Stimulated activated naive CD8-positive, alpha-beta T cell treated with anti-CD3 and anti-CD28 coated beads, Interleukin-15, Interleukin-2, amounts not matched to agents 100 ng/mL and 50 ng/mL, for 24 hours (primary cell): ENCODE data around the gene CAPN15.

ENCODE experiments used
- H3K27ac Mint-ChIP-seq: one replicate; pipeline ENCODE4 v1.8.0; 2021; ENCODE audit warnings: mild to moderate bottlenecking, mixed read lengths
- H3K27me3 Mint-ChIP-seq: one replicate; pipeline ENCODE4 v1.8.0; 2021; ENCODE audit warnings: mixed read lengths
- H3K36me3 Mint-ChIP-seq: one replicate; pipeline ENCODE4 v1.8.0; 2021; ENCODE audit warnings: low read depth, mixed read lengths
- H3K4me1 Mint-ChIP-seq: one replicate; pipeline ENCODE4 v1.8.0; 2021; ENCODE audit warnings: low read depth, mixed read lengths
- H3K4me3 Mint-ChIP-seq: one replicate; pipeline ENCODE4 v1.8.0; 2021; ENCODE audit warnings: mild to moderate bottlenecking, mixed read lengths
- H3K9me3 Mint-ChIP-seq: one replicate; pipeline ENCODE4 v1.8.0; 2021; ENCODE audit warnings: mixed read lengths

The CAPN15 gene

GRCh38 chr16:543301-544164 is 16.0 kb downstream of the CAPN15 start:
- Mint-ChIP-seq H3K4me3 (no peak overlapping the region), H3K27ac (no peak overlapping the region), H3K4me1 (no peaks in the 10 kb centered on the region), H3K9me3 (no peaks in the 10 kb centered on the region), H3K27me3 (no peaks in the 10 kb centered on the region), H3K36me3 (peaks cover 4% of the 10 kb centered on the region)

GRCh38 chr16:544517-544916 is 17.0 kb downstream of the CAPN15 start:
- no peaks in the 10 kb centered on the region for H3K9me3 Mint-ChIP-seq
- H3K4me1 Mint-ChIP-seq = no peaks in the 10 kb centered on the region
- H3K27ac Mint-ChIP-seq = no peak overlapping the region
- H3K36me3 Mint-ChIP-seq = no peaks in the 10 kb centered on the region
- no peak overlapping the region for H3K4me3 Mint-ChIP-seq
- no peaks in the 10 kb centered on the region for H3K27me3 Mint-ChIP-seq

- H3K4me1 Mint-ChIP-seq = no peaks in the 10 kb centered on the region
- no peaks in the 10 kb centered on the region for H3K36me3 Mint-ChIP-seq
- no peaks in the 10 kb centered on the region for H3K27me3 Mint-ChIP-seq
- H3K4me3 Mint-ChIP-seq = no peak overlapping the region
- H3K9me3 Mint-ChIP-seq = no peaks in the 10 kb centered on the region
- H3K27ac Mint-ChIP-seq = no peak overlapping the region
Observed at GRCh38 chr16:546909-547770, 19.6 kb downstream of the CAPN15 start.

- Mint-ChIP-seq H3K4me1 (no peaks in the 10 kb centered on the region), H3K27me3 (no peaks in the 10 kb centered on the region), H3K27ac (no peak overlapping the region), H3K9me3 (no peaks in the 10 kb centered on the region), H3K4me3 (no peak overlapping the region), H3K36me3 (no peaks in the 10 kb centered on the region)
Observed at GRCh38 chr16:548586-548985, 21.1 kb downstream of the CAPN15 start.

GRCh38 chr16:549544-550263 is 22.2 kb downstream of the CAPN15 start:
- no peaks in the 10 kb centered on the region for H3K9me3 Mint-ChIP-seq
- no peak overlapping the region for H3K4me3 Mint-ChIP-seq
- H3K27ac Mint-ChIP-seq = no peak overlapping the region
- no peaks in the 10 kb centered on the region for H3K36me3 Mint-ChIP-seq
- no peaks in the 10 kb centered on the region for H3K4me1 Mint-ChIP-seq
- no peaks in the 10 kb centered on the region for H3K27me3 Mint-ChIP-seq

- Mint-ChIP-seq H3K4me1 (no peaks in the 10 kb centered on the region), H3K36me3 (no peaks in the 10 kb centered on the region), H3K27me3 (no peaks in the 10 kb centered on the region), H3K27ac (no peak overlapping the region), H3K9me3 (no peaks in the 10 kb centered on the region), H3K4me3 (no peak overlapping the region)
Observed at GRCh38 chr16:551210-551609, 23.7 kb downstream of the CAPN15 start.

GRCh38 chr16:552171-552570 is 24.7 kb downstream of the CAPN15 start:
- H3K9me3 Mint-ChIP-seq = no peaks in the 10 kb centered on the region
- H3K36me3 Mint-ChIP-seq = no peaks in the 10 kb centered on the region
- H3K4me3 Mint-ChIP-seq = no peak overlapping the region
- H3K27me3 Mint-ChIP-seq = no peaks in the 10 kb centered on the region
- H3K4me1 Mint-ChIP-seq = no peaks in the 10 kb centered on the region
- no peak overlapping the region for H3K27ac Mint-ChIP-seq

GRCh38 chr16:553601-554296 is 26.2 kb downstream of the CAPN15 start:
- Mint-ChIP-seq H3K36me3 (no peaks in the 10 kb centered on the region), H3K27ac (no peak overlapping the region), H3K9me3 (no peaks in the 10 kb centered on the region), H3K4me3 (no peak overlapping the region), H3K4me1 (no peaks in the 10 kb centered on the region), H3K27me3 (no peaks in the 10 kb centered on the region)

- H3K4me1 Mint-ChIP-seq = no peaks in the 10 kb centered on the region
- no peak overlapping the region for H3K27ac Mint-ChIP-seq
- no peaks in the 10 kb centered on the region for H3K27me3 Mint-ChIP-seq
- no peaks in the 10 kb centered on the region for H3K9me3 Mint-ChIP-seq
- no peak overlapping the region for H3K4me3 Mint-ChIP-seq
- H3K36me3 Mint-ChIP-seq = no peaks in the 10 kb centered on the region
Observed at GRCh38 chr16:554297-554621, 26.7 kb downstream of the CAPN15 start.

GRCh38 chr16:554640-555365 is 27.3 kb downstream of the CAPN15 start:
- no peaks in the 10 kb centered on the region for H3K4me1 Mint-ChIP-seq
- H3K36me3 Mint-ChIP-seq = no peaks in the 10 kb centered on the region
- no peak overlapping the region for H3K4me3 Mint-ChIP-seq
- no peaks in the 10 kb centered on the region for H3K9me3 Mint-ChIP-seq
- H3K27me3 Mint-ChIP-seq = no peaks in the 10 kb centered on the region
- no peak overlapping the region for H3K27ac Mint-ChIP-seq

- no peaks in the 10 kb centered on the region for H3K27me3 Mint-ChIP-seq
- no peak overlapping the region for H3K4me3 Mint-ChIP-seq
- no peaks in the 10 kb centered on the region for H3K4me1 Mint-ChIP-seq
- no peak overlapping the region for H3K27ac Mint-ChIP-seq
- no peaks in the 10 kb centered on the region for H3K9me3 Mint-ChIP-seq
- no peaks in the 10 kb centered on the region for H3K36me3 Mint-ChIP-seq
Observed at GRCh38 chr16:555528-556473, 28.3 kb downstream of the CAPN15 start.

GRCh38 chr16:556474-557173 is 29.1 kb downstream of the CAPN15 start:
- Mint-ChIP-seq H3K4me1 (no peaks in the 10 kb centered on the region), H3K27ac (no peak overlapping the region), H3K36me3 (no peaks in the 10 kb centered on the region), H3K4me3 (no peak overlapping the region), H3K9me3 (no peaks in the 10 kb centered on the region), H3K27me3 (no peaks in the 10 kb centered on the region)
